Hepatocyte (in vitro differentiated cells): ENCODE results near the gene TCF4.

Experiments
- EZH2 ChIP-seq: fragments of 200-600 bp; sonication (generic); IDR thresholded peaks from 2 replicates; pipeline ENCODE4 v1.6.1; 2016; ENCODE audit warnings: antibody characterized with exemption, mild to moderate bottlenecking, borderline replicate concordance
- TF ChIP-seq, protein P1 (sequence below): fragments of 200-600 bp; sonication (generic); IDR thresholded peaks from 2 replicates; pipeline ENCODE4 v1.5.1; 2016; ENCODE audit warnings: antibody characterized with exemption, mild to moderate bottlenecking; ENCODE audit not compliant: poor library complexity

DNA sequence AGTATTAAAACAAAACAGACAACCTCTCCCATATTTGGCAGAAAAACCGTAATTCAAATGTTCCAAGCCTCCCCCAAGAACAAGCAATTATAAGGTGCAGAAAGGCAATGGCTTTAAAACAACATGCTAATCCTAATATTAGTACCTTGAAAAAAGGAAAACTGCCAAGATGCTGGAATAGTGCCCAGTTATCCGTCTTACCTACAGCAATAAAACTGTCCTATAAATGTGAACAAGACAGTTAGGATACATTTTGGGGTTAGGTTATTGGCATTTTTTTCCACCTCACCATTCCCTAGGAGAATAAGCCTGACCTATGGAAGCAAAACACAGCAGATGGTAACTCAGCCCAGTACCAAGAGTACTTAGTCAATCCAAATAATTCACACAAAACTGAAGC lies 83.2 kb downstream of the TCF4 start:
- TF ChIP-seq, protein P1, sequence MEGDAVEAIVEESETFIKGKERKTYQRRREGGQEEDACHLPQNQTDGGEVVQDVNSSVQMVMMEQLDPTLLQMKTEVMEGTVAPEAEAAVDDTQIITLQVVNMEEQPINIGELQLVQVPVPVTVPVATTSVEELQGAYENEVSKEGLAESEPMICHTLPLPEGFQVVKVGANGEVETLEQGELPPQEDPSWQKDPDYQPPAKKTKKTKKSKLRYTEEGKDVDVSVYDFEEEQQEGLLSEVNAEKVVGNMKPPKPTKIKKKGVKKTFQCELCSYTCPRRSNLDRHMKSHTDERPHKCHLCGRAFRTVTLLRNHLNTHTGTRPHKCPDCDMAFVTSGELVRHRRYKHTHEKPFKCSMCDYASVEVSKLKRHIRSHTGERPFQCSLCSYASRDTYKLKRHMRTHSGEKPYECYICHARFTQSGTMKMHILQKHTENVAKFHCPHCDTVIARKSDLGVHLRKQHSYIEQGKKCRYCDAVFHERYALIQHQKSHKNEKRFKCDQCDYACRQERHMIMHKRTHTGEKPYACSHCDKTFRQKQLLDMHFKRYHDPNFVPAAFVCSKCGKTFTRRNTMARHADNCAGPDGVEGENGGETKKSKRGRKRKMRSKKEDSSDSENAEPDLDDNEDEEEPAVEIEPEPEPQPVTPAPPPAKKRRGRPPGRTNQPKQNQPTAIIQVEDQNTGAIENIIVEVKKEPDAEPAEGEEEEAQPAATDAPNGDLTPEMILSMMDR: no peak
- no peak for TF ChIP-seq EZH2
